HUES6 (cell line): ENCODE results near the gene RPTOR.
"Not testable (repeated sequence)": the region's sequence is repeated elsewhere in the genome, so short reads cannot be mapped to it uniquely, and the experiment has no call there.

Experiments
- H3K27ac ChIP-seq: 2 replicates; pipeline ENCODE4 v1.7.0; 2013; ENCODE audit warnings: low read depth, mild to moderate bottlenecking, low read length, inconsistent platforms
- H3K27me3 ChIP-seq: 2 replicates; pipeline ENCODE4 v1.6.1; 2013; ENCODE audit warnings: low read length; ENCODE audit not compliant: control insufficient read depth, insufficient read depth
- H3K36me3 ChIP-seq: 2 replicates; pipeline ENCODE4 v1.6.1; 2013; ENCODE audit warnings: low read length; ENCODE audit not compliant: control insufficient read depth, insufficient read depth
- H3K4me1 ChIP-seq: 2 replicates; pipeline ENCODE4 v1.6.1; 2013; ENCODE audit warnings: low read length; ENCODE audit not compliant: control insufficient read depth, insufficient read depth
- H3K4me3 ChIP-seq: 2 replicates; pipeline ENCODE4 v1.5.1; 2013; ENCODE audit warnings: low read depth, low read length
- H3K9ac ChIP-seq: one replicate; pipeline ENCODE4 v1.6.1; 2013; ENCODE audit warnings: mild to moderate bottlenecking, low read length
- H3K9me3 ChIP-seq: 2 replicates; pipeline ENCODE4 v1.6.1; 2013; ENCODE audit warnings: low read depth, low read length; ENCODE audit not compliant: control insufficient read depth, insufficient read depth

The RPTOR gene

GRCh38 chr17:80621335-80621996, 76.8 kb downstream of the RPTOR start:
- Histone ChIP-seq H3K9ac (no peak overlapping the region), H3K4me3 (no peak overlapping the region), H3K36me3 (peaks cover 2% of the 10 kb centered on the region; the same call in 1 of the 2 replicates), H3K27me3 (no peaks in the 10 kb centered on the region), H3K27ac (no peak overlapping the region), H3K4me1 (peaks cover 26% of the 10 kb centered on the region; the same call in 1 of the 2 replicates), H3K9me3 (no peaks in the 10 kb centered on the region)

GRCh38 chr17:80621997-80622357, 77.3 kb downstream of the RPTOR start:
- Histone ChIP-seq H3K9ac (no peak overlapping the region), H3K9me3 (no peaks in the 10 kb centered on the region), H3K27ac (no peak overlapping the region), H3K4me1 (peaks cover 26% of the 10 kb centered on the region; the same call in 1 of the 2 replicates), H3K27me3 (no peaks in the 10 kb centered on the region), H3K4me3 (no peak overlapping the region), H3K36me3 (peaks cover 4% of the 10 kb centered on the region; the same call in 1 of the 2 replicates)

- H3K27ac ChIP-seq = no peak overlapping the region
- peaks cover 13% of the 10 kb centered on the region; the same call in 1 of the 2 replicates for H3K4me1 ChIP-seq
- H3K27me3 ChIP-seq = no peaks in the 10 kb centered on the region
- no peaks in the 10 kb centered on the region for H3K9me3 ChIP-seq
- no peak overlapping the region for H3K9ac ChIP-seq
- no peak overlapping the region for H3K4me3 ChIP-seq
- peaks cover 4% of the 10 kb centered on the region; the same call in 1 of the 2 replicates for H3K36me3 ChIP-seq
Measured at GRCh38 chr17:80624864-80625263, 80.2 kb downstream of the RPTOR start.

- Histone ChIP-seq H3K36me3 (peaks cover 4% of the 10 kb centered on the region; the same call in 1 of the 2 replicates), H3K4me3 (no peak overlapping the region), H3K9me3 (no peaks in the 10 kb centered on the region), H3K27ac (no peak overlapping the region), H3K9ac (no peak overlapping the region), H3K4me1 (peaks cover 13% of the 10 kb centered on the region; the same call in 1 of the 2 replicates), H3K27me3 (no peaks in the 10 kb centered on the region)
Measured at GRCh38 chr17:80625627-80626026, 81.0 kb downstream of the RPTOR start.

- H3K36me3 ChIP-seq = not testable (repeated sequence)
Measured at GRCh38 chr17:80628881-80629280, 84.2 kb downstream of the RPTOR start.

GRCh38 chr17:80629298-80630028, 84.8 kb downstream of the RPTOR start:
- Histone ChIP-seq H3K9ac (no peak overlapping the region), H3K9me3 (no peaks in the 10 kb centered on the region), H3K27ac (no peak overlapping the region), H3K27me3 (no peaks in the 10 kb centered on the region), H3K4me3 (no peak overlapping the region), H3K4me1 (peaks cover 10% of the 10 kb centered on the region; the same call in 1 of the 2 replicates), H3K36me3 (peaks cover 4% of the 10 kb centered on the region; the same call in 1 of the 2 replicates)

More at GRCh38 chr17:80628881-80629280, 84.2 kb downstream of the RPTOR start:
- H3K9me3 ChIP-seq, H3K27ac ChIP-seq, H3K4me3 ChIP-seq, H3K27me3 ChIP-seq, H3K9ac ChIP-seq: not testable (repeated sequence)
- H3K4me1 ChIP-seq = peaks cover 10% of the 10 kb centered on the region; the same call in 1 of the 2 replicates

- Histone ChIP-seq H3K27ac (no peak overlapping the region), H3K27me3 (no peaks in the 10 kb centered on the region), H3K9me3 (no peaks in the 10 kb centered on the region)
Measured at GRCh38 chr17:80630560-80631120, 86.0 kb downstream of the RPTOR start.

GRCh38 chr17:80631142-80632045, 86.8 kb downstream of the RPTOR start:
- H3K27ac ChIP-seq = no peak overlapping the region
- H3K9me3 ChIP-seq = no peaks in the 10 kb centered on the region
- no peaks in the 10 kb centered on the region for H3K27me3 ChIP-seq
- peaks cover 8% of the 10 kb centered on the region; the same call in 1 of the 2 replicates for H3K4me1 ChIP-seq
- H3K9ac ChIP-seq = no peak overlapping the region
- H3K36me3 ChIP-seq = peaks cover 3% of the 10 kb centered on the region; the same call in 1 of the 2 replicates
- no peak overlapping the region for H3K4me3 ChIP-seq

More at GRCh38 chr17:80630560-80631120, 86.0 kb downstream of the RPTOR start:
- Histone ChIP-seq H3K4me1 (peaks cover 8% of the 10 kb centered on the region; the same call in 1 of the 2 replicates), H3K4me3 (no peak overlapping the region), H3K9ac (no peak overlapping the region), H3K36me3 (peaks cover 4% of the 10 kb centered on the region; the same call in 1 of the 2 replicates)

- peaks cover 12% of the 10 kb centered on the region; the same call in 1 of the 2 replicates for H3K4me1 ChIP-seq
- no peak overlapping the region for H3K4me3 ChIP-seq
- H3K27me3 ChIP-seq = no peaks in the 10 kb centered on the region
- H3K27ac ChIP-seq = no peak overlapping the region
- H3K9me3 ChIP-seq = no peaks in the 10 kb centered on the region
- H3K9ac ChIP-seq = no peak overlapping the region
- no peaks in the 10 kb centered on the region for H3K36me3 ChIP-seq
Measured at GRCh38 chr17:80632046-80632581, 87.5 kb downstream of the RPTOR start.

- H3K4me1 ChIP-seq = peaks cover 13% of the 10 kb centered on the region; the same call in 1 of the 2 replicates
- H3K4me3 ChIP-seq = no peak overlapping the region
Measured at GRCh38 chr17:80633207-80633606, 88.6 kb downstream of the RPTOR start.

More at GRCh38 chr17:80633207-80633606, 88.6 kb downstream of the RPTOR start:
- Histone ChIP-seq H3K36me3 (no peaks in the 10 kb centered on the region), H3K9ac (no peak overlapping the region), H3K27ac (no peak overlapping the region), H3K9me3 (no peaks in the 10 kb centered on the region), H3K27me3 (no peaks in the 10 kb centered on the region)
